Retinal pigment epithelial cell (primary cell): ENCODE results near the gene GPD1L.
"Not testable (repeated sequence)": the region's sequence is repeated elsewhere in the genome, so short reads cannot be mapped to it uniquely, and the experiment has no call there.

Experiments used
- DNase-seq: peaks from one replicate; pipeline ENCODE4 v3.0.0-alpha.2; 2010; ENCODE audit warnings: low read depth
- H3K4me3 ChIP-seq: 2 replicates; pipeline ENCODE4 v1.5.1; 2011; ENCODE audit warnings: mild to moderate bottlenecking, low read length, control low read depth, moderate library complexity
- TF ChIP-seq, protein P1 (sequence below): conservative IDR thresholded peaks from 2 replicates; pipeline ENCODE4 v1.5.1; 2011; ENCODE audit warnings: low read depth, low read length, control low read depth, inconsistent platforms

GPD1L gene

DNA sequence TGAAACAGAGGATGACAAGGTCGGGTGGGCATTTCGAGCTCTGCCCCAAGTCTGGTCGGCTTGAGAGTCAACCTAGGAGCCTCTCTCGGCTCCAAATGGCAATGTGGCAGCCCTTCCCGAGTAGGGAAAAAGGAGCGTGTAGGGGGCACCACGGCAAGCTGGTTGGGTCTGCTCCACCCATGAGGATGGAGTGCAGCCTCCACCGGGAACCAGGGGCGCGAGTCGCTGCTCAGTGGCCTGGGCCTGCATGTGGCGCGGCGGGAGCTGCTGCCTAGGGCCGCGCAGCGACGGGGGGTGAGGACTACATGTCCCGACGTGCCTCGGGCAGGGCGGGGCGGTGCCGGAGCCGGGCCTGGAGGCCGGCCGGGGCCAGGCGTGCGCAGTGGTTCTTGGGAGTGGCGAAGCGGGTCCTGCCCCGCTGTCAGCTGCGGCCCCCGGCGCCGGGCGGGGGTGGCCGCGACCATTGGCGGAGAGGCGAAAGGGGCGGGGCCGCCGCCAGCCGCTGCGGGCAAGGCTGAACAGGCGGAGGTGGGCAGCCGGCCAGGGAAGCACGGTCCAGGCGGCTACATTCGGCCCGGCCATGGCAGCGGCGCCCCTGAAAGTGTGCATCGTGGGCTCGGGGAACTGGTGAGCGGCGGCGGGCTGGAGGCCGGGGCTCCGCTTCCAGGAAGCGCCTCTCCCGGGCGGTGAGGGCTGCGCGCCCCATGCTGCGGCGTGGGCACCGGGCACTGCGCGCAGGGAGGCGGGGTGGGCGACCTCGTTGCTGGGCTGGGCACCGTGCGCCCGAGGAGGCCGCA, at the start of gene GPD1L:
Gene GPD1L (plus strand): TSS at position 489 of the 797 bp plus-strand sequence. CDS start 92 bp downstream, at position 581.
- TF ChIP-seq, protein P1, sequence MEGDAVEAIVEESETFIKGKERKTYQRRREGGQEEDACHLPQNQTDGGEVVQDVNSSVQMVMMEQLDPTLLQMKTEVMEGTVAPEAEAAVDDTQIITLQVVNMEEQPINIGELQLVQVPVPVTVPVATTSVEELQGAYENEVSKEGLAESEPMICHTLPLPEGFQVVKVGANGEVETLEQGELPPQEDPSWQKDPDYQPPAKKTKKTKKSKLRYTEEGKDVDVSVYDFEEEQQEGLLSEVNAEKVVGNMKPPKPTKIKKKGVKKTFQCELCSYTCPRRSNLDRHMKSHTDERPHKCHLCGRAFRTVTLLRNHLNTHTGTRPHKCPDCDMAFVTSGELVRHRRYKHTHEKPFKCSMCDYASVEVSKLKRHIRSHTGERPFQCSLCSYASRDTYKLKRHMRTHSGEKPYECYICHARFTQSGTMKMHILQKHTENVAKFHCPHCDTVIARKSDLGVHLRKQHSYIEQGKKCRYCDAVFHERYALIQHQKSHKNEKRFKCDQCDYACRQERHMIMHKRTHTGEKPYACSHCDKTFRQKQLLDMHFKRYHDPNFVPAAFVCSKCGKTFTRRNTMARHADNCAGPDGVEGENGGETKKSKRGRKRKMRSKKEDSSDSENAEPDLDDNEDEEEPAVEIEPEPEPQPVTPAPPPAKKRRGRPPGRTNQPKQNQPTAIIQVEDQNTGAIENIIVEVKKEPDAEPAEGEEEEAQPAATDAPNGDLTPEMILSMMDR, result no peak

DNA sequence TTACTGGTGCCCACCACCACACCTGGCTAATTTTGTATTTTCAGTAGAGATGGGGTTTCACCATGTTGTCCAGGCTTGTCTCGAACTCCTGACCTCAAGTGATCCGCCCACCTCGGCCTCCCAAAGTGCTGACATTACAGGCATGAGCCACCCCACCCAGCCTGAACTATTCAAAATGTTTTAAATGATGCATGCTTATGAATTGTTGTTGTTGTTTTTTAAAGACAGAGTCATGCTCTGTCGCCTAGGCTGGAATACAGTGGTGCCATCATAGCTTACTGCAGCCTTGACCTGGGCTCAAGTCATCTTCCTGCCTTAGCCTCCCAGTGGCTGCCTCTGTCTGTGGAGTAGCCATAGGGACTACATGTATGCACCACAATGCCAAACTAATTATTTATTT, 48.0 kb upstream of the GPD1L start:
- H3K4me3 ChIP-seq, result not testable (repeated sequence)

More for the DNA sequence above, at the start of gene GPD1L:
- DNase-seq, result peak; percentile 70
- H3K4me3 ChIP-seq, result peak within 1 kb of the TSS; percentile 67

DNA sequence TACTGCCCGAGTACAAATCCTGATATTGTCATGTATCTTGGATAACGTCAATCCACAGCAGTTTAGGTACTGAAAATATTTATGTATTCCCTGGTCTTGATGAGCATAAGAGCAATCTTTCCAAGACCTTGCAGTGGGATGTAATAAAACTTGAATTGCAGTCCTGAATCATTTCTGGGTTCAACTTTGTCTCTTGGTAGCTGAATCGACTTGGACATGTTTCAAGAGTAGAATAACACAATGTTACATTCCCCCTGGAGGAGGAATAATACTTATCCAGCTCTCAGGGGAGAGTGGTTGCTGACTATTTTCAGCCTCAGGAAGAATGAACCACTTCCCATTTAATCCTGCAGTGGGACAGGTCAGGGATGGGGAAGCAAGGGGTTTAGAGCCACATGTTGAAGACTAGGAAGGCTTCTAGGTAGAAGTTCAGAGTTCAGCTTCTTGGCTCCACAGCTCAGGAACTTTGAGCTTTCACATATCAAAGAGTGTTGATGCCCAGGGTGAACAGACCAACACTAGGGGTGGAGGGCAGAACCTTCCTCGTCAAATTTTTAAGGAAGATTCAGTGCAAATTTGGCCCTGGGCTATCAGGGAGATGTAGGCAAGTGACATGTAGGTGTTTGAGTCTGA, 43.4 kb upstream of the GPD1L start:
- H3K4me3 ChIP-seq, result no peak overlapping the region
- TF ChIP-seq, protein P1, result no peak
- no peak for DNase-seq

More for the DNA sequence above, 48.0 kb upstream of the GPD1L start:
- not testable (repeated sequence) for DNase-seq

DNA sequence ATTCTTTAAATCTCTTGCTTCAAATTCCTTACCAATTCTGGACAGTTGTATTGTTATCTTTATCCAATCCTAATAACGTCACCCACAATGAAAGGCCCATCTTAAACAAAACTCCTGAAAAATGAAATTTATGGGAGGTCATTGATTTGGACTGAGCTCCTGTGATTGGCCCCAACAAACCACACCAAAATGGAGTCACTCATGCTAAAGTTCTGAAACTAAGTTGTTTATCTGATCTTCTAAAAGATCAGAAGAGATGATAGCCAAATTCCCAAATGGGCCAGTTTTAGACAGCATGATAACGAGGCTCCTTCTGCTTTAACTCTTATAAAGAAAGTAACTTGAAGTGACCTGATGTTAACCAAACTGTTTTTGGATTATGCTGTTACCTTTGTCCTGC, 39.7 kb upstream of the GPD1L start:
- H3K4me3 ChIP-seq, result no peak overlapping the region
- TF ChIP-seq, protein P1, result no peak
- DNase-seq, result no peak

DNA sequence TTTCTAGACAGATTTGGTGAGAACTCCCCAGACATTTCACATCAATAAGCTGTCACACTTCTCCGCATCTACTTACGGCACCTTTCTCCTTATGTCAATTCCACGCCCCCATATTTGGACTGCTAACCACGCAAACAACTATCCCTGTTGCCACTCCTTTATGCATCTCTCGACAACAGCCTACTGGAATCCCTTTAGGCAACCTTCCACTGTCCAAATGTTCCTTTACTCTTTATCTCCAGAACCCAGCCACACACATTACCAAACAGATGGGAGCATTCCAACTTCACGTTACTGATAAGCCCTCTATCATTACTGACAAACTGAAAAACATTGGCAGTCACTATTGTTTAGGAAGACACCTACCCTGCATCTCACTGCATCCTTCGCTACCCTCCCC, 32.2 kb upstream of the GPD1L start:
- not testable (repeated sequence) for H3K4me3 ChIP-seq, DNase-seq

DNA sequence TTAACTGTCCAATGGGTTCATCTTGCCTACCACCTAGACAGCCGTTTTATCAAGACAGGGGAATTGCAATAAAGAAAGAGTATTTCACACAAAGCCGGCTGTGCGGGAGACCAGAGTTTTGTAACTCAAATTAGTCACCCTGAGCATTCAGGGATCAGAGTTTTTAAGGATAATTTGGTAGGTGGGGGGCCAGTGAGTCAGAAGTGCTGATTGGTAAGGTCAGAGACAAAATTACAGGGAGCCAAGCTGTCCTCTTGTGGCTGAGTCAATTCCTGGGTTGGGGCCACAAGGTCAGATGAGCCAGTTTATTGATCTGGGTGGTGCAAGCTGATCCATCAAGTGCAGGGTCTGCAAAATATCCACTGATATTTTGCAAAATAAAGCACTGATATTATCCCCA, 29.9 kb upstream of the GPD1L start:
- DNase-seq, result no peak
- TF ChIP-seq, protein P1, result no peak
- H3K4me3 ChIP-seq, result no peak overlapping the region

DNA sequence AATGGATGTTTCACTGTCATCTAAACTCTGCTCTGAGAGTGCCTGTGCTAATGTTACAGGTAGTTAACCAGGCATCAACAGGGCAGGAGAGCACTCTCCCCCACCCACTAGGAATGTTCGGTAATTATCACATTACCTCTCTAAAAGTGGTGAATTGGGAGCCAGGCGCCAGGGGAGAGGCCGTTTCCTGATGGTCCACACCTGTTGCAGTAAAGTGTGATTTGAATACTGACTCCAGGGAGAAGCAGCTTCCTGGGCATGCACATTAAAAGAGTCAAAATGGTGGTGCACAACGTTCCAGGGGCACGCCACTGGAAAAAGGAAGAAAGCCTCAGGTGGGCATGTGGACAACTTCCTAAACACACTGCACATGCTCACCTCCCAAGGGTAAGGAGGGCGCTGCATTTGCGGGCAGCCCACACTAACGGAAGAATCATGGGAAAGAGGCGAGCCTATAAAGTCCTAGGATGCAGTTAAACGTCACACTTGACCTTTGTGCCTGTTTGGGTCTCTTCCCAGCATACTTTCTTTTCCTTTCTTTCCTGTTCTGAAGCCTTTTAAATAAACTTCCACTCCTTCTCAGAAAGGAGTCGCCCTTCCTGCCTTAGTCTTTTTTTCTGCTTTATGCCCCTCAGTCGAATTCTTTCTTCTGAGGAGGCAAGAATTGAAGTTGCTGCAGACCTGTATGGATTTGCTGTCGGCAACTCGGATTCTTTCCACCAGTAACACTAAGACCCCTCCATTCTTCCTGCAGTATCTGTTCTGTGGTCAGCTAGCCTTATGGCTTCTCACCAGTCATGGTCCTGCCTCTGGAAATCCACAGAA, 28.9 kb upstream of the GPD1L start:
- TF ChIP-seq, protein P1, result no peak
- no peak overlapping the region for H3K4me3 ChIP-seq
- no peak for DNase-seq
